HEK293 (cell line): Measurements from ENCODE around the gene FRMD4B.
"Not testable (repeated sequence)": the region's sequence is repeated elsewhere in the genome, so short reads cannot be mapped to it uniquely, and the experiment has no call there.

Source experiments
- EGR2 ChIP-seq: fragments of 450-650 bp; formaldehyde crosslinking; IDR thresholded peaks from 2 replicates; pipeline ENCODE4 v1.5.1; 2016; ENCODE audit warnings: low read depth, missing biosample characterization, missing genetic modification characterization
- PATZ1 ChIP-seq: fragments of 450-650 bp; formaldehyde crosslinking; IDR thresholded peaks from 2 replicates; pipeline ENCODE4 v1.5.1; 2016; ENCODE audit warnings: missing biosample characterization, missing genetic modification characterization
- ZBTB49 ChIP-seq: fragments of 450-650 bp; formaldehyde crosslinking; IDR thresholded peaks from 2 replicates; pipeline ENCODE4 v1.5.1; 2016; ENCODE audit warnings: missing biosample characterization, missing genetic modification characterization, low read depth
- ZNF19 ChIP-seq: fragments of 450-650 bp; formaldehyde crosslinking; IDR thresholded peaks from 2 replicates; pipeline ENCODE4; 2016; ENCODE audit warnings: missing biosample characterization, missing genetic modification characterization, low read depth
- ZNF239 ChIP-seq: fragments of 450-650 bp; formaldehyde crosslinking; IDR thresholded peaks from 2 replicates; pipeline ENCODE4 v1.5.1; 2016; ENCODE audit warnings: missing biosample characterization, missing genetic modification characterization
- ZNF768 ChIP-seq: fragments of 450-650 bp; formaldehyde crosslinking; IDR thresholded peaks from 2 replicates; pipeline ENCODE4 v1.5.1; 2018; ENCODE audit warnings: missing biosample characterization, mild to moderate bottlenecking, missing genetic modification characterization
- TF ChIP-seq, protein P1 (sequence below): fragments of 450-650 bp; formaldehyde crosslinking; IDR thresholded peaks from 2 replicates; pipeline ENCODE4 v1.5.1; 2016; ENCODE audit warnings: missing biosample characterization, missing genetic modification characterization
- TF ChIP-seq, protein P2 (sequence below): fragments of 450-650 bp; formaldehyde crosslinking; IDR thresholded peaks from 2 replicates; pipeline ENCODE4 v1.5.1; 2016; ENCODE audit warnings: missing biosample characterization, missing genetic modification characterization
- TF ChIP-seq, protein P3 (sequence below): fragments of 450-650 bp; formaldehyde crosslinking; IDR thresholded peaks from 2 replicates; pipeline ENCODE4 v1.5.1; 2016; ENCODE audit warnings: missing biosample characterization, missing genetic modification characterization

DNA sequence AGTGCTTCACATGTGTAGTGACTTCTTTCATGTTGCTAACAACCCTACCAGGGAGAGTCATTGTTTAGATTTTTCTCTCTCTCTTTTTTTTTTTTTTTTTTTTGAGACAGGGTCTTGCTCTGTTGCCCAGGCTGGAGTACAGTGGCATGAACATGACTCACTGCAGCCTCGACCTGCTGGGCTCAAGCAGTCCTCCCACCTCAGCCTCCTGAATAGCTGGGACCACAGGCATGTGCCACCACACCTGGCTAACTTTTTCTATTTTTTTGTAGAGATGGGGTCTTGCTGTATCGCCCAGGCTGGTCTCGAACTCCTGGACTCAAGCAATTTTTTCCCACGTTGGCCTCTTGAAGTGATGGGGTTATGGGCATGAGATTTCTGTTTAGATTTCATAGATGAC, 63.4 kb downstream of the FRMD4B start:
- TF ChIP-seq, protein P1, sequence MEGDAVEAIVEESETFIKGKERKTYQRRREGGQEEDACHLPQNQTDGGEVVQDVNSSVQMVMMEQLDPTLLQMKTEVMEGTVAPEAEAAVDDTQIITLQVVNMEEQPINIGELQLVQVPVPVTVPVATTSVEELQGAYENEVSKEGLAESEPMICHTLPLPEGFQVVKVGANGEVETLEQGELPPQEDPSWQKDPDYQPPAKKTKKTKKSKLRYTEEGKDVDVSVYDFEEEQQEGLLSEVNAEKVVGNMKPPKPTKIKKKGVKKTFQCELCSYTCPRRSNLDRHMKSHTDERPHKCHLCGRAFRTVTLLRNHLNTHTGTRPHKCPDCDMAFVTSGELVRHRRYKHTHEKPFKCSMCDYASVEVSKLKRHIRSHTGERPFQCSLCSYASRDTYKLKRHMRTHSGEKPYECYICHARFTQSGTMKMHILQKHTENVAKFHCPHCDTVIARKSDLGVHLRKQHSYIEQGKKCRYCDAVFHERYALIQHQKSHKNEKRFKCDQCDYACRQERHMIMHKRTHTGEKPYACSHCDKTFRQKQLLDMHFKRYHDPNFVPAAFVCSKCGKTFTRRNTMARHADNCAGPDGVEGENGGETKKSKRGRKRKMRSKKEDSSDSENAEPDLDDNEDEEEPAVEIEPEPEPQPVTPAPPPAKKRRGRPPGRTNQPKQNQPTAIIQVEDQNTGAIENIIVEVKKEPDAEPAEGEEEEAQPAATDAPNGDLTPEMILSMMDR: not testable (repeated sequence)
- TF ChIP-seq, protein P2, sequence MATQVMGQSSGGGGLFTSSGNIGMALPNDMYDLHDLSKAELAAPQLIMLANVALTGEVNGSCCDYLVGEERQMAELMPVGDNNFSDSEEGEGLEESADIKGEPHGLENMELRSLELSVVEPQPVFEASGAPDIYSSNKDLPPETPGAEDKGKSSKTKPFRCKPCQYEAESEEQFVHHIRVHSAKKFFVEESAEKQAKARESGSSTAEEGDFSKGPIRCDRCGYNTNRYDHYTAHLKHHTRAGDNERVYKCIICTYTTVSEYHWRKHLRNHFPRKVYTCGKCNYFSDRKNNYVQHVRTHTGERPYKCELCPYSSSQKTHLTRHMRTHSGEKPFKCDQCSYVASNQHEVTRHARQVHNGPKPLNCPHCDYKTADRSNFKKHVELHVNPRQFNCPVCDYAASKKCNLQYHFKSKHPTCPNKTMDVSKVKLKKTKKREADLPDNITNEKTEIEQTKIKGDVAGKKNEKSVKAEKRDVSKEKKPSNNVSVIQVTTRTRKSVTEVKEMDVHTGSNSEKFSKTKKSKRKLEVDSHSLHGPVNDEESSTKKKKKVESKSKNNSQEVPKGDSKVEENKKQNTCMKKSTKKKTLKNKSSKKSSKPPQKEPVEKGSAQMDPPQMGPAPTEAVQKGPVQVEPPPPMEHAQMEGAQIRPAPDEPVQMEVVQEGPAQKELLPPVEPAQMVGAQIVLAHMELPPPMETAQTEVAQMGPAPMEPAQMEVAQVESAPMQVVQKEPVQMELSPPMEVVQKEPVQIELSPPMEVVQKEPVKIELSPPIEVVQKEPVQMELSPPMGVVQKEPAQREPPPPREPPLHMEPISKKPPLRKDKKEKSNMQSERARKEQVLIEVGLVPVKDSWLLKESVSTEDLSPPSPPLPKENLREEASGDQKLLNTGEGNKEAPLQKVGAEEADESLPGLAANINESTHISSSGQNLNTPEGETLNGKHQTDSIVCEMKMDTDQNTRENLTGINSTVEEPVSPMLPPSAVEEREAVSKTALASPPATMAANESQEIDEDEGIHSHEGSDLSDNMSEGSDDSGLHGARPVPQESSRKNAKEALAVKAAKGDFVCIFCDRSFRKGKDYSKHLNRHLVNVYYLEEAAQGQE (tag by site-specific recombination): not testable (repeated sequence)
- TF ChIP-seq ZNF768; ZNF239 (tag by site-specific recombination); EGR2 (tag by site-specific recombination); ZBTB49 (tag by site-specific recombination); PATZ1 (tag by site-specific recombination); ZNF19: not testable (repeated sequence)
- TF ChIP-seq, protein P3, sequence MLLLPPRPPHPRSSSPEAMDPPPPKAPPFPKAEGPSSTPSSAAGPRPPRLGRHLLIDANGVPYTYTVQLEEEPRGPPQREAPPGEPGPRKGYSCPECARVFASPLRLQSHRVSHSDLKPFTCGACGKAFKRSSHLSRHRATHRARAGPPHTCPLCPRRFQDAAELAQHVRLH (tag by site-specific recombination): not testable (repeated sequence)
